Muscle of leg (tissue), 11 donors: ENCODE results near the gene RGL1. TPM values are rescaled to one million over a fixed set of nuclear protein-coding genes. Genes with fewer than 3 reads are reported as not detected.

Experiments
- DNase-seq: peaks from one replicate; pipeline ENCODE4 v3.0.0; 2013
- H3K27ac ChIP-seq: one replicate; pipeline ENCODE4 v1.5.1; 2013; ENCODE audit warnings: mild to moderate bottlenecking, low read length, control low read depth
- H3K27me3 ChIP-seq: one replicate; pipeline ENCODE4 v1.6.1; 2013; ENCODE audit warnings: low read length; ENCODE audit not compliant: control insufficient read depth, insufficient read depth
- H3K36me3 ChIP-seq: one replicate; pipeline ENCODE4 v1.6.1; 2013; ENCODE audit warnings: low read length; ENCODE audit not compliant: control insufficient read depth, insufficient read depth
- H3K4me1 ChIP-seq: one replicate; pipeline ENCODE4 v1.6.1; 2013; ENCODE audit warnings: low read length; ENCODE audit not compliant: control insufficient read depth, insufficient read depth
- H3K4me3 ChIP-seq: one replicate; pipeline ENCODE4 v1.5.1; 2013; ENCODE audit warnings: low read length, control low read depth
- H3K9me3 ChIP-seq: replicated peaks from 2 replicates; pipeline ENCODE4 v1.6.1; 2013; ENCODE audit warnings: low read depth, low read length; ENCODE audit not compliant: control insufficient read depth
- WGBS: methylation state at CpG from one replicate; pipeline ENCODE4 v1.1.5; 2013; ENCODE audit warnings: missing lambda C conversion rate; ENCODE audit not compliant: insufficient coverage; 5-methylcytosine and 5-hydroxymethylcytosine counted together
- polyA plus RNA-seq, 8 donors: library from polyadenylated mRNA; unstranded; fragments of 120-200 nt; gene quantifications; one replicate each; pipeline versions ENCODE4 v1.2.1 to v1.2.3, GENCODE V29; 2013; ENCODE audit warnings: inconsistent platforms in 1 of 8, low replicate concordance in 1 of 8; ENCODE audit not compliant: insufficient read length in 8 of 8, insufficient read depth in 1 of 8
- total RNA-seq: library from RNA; stranded (reverse); fragments of 120-200 nt; gene quantifications from one replicate; pipeline ENCODE4 v1.2.4, GENCODE V29; 2013

Gene RGL1
- total and polyA plus RNA-seq, 9 donors = 20.8 to 40.5 (median 28.3) TPM

- WGBS = 96% methylated on average over 3 of the region's 4 CpGs
- no peaks in the 10 kb centered on the region for H3K27me3 ChIP-seq
- no peak overlapping the region for H3K27ac ChIP-seq
- H3K36me3 ChIP-seq = peaks cover 59% of the 10 kb centered on the region
- H3K9me3 ChIP-seq = no peaks in the 10 kb centered on the region
- no peak for DNase-seq
- no peak overlapping the region for H3K4me3 ChIP-seq
- H3K4me1 ChIP-seq = peaks cover 3% of the 10 kb centered on the region
These were observed 103.2 kb downstream of the RGL1 start for GRCh38 chr1:183908079-183908478.

DNA sequence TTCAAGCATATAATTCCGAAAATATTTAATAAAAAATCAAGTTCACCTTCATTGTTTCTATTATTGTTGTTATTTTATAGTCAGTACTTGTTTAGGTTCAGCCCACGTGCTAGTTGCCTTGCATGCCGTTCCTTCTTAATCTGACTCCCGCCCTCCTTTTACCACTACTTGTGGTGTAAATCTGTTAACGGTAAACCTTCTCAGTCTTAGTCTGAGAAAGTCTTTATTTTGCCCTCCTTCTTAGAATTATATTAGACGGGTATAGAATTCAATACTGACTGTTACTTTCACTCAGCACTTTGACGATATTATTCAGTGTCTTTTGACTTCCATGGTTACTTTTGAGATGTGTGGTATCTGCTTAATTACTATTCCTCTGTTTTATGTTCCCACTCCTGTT lies 104.8 kb downstream of the RGL1 start:
- H3K36me3 ChIP-seq = peaks cover 71% of the 10 kb centered on the region
- H3K27me3 ChIP-seq = no peaks in the 10 kb centered on the region
- H3K9me3 ChIP-seq = no peaks in the 10 kb centered on the region
- no peak overlapping the region for H3K27ac ChIP-seq
- DNase-seq = no peak
- no CpG with 5 or more reads among the region's 7 CpGs for WGBS
- H3K4me1 ChIP-seq = peaks cover 3% of the 10 kb centered on the region
- no peak overlapping the region for H3K4me3 ChIP-seq

DNA sequence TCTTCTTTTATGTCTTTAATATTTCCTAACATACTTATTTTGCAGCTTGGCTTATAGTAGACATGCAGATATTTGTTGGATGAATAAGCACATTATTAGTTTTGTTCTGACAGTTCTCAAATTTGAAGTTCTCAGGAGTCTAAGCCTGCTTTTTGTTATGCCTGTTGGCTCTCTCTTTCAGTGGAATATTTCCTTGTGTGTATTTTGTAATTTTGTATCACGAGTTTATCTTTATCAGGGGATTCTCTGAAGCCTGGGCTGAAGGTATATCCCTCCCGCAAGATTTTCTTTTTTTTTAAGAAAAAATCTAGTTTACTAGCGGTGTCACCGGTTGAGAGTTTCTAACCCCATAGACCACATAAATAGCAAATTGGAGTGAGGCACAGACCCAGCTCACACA lies 105.9 kb downstream of the RGL1 start:
- Histone ChIP-seq H3K27ac (peak overlapping the region; percentile 63), H3K4me3 (no peak overlapping the region), H3K4me1 (peaks cover 6% of the 10 kb centered on the region), H3K36me3 (peaks cover 63% of the 10 kb centered on the region), H3K27me3 (no peaks in the 10 kb centered on the region), H3K9me3 (no peaks in the 10 kb centered on the region)
- no CpG with 5 or more reads among the region's 4 CpGs for WGBS
- DNase-seq = peak; percentile 76

DNA sequence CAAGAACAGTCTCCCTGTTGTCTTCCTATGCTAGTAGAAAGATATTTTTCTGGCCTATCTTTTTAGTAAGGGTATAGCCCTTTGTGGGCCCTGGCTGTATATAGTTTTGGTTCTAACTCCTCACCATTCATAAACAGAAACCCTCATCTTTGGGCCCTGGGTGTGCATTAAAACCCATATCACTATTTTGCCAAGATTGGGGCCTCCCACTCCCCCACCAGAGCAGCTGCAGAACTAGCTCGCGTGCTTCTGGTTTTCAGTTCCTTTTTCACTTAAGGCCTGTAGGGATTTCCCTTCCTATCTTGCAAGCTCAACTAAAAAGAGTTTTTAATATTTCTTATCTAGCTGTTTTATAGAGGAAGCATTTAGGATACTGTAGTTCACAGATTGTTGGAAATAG lies 106.4 kb downstream of the RGL1 start:
- Histone ChIP-seq H3K27ac (peak overlapping the region; percentile 63), H3K9me3 (no peaks in the 10 kb centered on the region), H3K4me3 (no peak overlapping the region), H3K36me3 (peaks cover 64% of the 10 kb centered on the region), H3K4me1 (peaks cover 6% of the 10 kb centered on the region), H3K27me3 (no peaks in the 10 kb centered on the region)
- no CpG with 5 or more reads among the region's 2 CpGs for WGBS
- peak; percentile 81 for DNase-seq

DNA sequence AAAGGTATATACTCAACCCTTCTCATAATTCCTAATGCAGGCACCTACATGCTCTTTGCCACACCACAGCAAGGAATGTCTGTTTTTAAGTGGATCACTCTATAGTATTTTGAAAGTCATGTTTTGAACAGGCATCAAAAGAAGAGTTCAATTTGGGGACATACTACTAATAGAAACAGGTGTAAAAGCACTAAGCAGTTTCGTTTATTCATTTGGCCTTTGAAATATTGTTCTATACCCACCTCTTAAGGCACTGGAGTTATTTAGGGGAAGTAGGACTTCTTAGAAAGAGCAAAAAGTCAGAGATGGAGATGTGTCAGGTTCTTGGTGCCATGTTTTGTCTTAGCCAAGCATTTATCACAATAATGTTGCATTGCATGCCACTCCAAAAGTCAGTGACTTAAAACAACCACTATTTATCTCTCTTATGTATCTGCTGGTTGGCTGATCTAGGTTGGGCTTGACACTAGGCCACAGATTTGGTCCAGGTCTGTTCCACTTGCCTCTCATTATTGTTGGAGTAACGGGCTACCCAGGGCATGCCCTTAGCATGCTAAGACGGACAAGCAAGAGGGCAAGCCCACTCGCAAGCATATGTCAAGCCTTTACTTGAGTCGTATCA lies 107.5 kb downstream of the RGL1 start:
- H3K9me3 ChIP-seq = no peaks in the 10 kb centered on the region
- peaks cover 6% of the 10 kb centered on the region for H3K4me1 ChIP-seq
- no peak overlapping the region for H3K4me3 ChIP-seq
- no peak for DNase-seq
- H3K36me3 ChIP-seq = peaks cover 63% of the 10 kb centered on the region
- H3K27me3 ChIP-seq = no peaks in the 10 kb centered on the region
- 100% methylated on average over 1 of the region's 5 CpGs for WGBS
- no peak overlapping the region for H3K27ac ChIP-seq

GRCh38 chr1:183913567-183913993 lies 108.7 kb downstream of the RGL1 start:
- DNase-seq = no peak
- Histone ChIP-seq H3K27ac (no peak overlapping the region), H3K4me3 (no peak overlapping the region), H3K4me1 (peaks cover 6% of the 10 kb centered on the region), H3K9me3 (no peaks in the 10 kb centered on the region), H3K36me3 (peaks cover 61% of the 10 kb centered on the region), H3K27me3 (no peaks in the 10 kb centered on the region)
- 88% methylated on average over 3 of the region's 3 CpGs for WGBS

- peaks cover 55% of the 10 kb centered on the region for H3K36me3 ChIP-seq
- H3K4me3 ChIP-seq = no peak overlapping the region
- no peaks in the 10 kb centered on the region for H3K27me3 ChIP-seq
- H3K27ac ChIP-seq = no peak overlapping the region
- H3K4me1 ChIP-seq = peaks cover 6% of the 10 kb centered on the region
- no peaks in the 10 kb centered on the region for H3K9me3 ChIP-seq
- DNase-seq = no peak
- no CpG with 5 or more reads among the region's 3 CpGs for WGBS
These were observed 109.4 kb downstream of the RGL1 start for GRCh38 chr1:183914276-183914675.

DNA sequence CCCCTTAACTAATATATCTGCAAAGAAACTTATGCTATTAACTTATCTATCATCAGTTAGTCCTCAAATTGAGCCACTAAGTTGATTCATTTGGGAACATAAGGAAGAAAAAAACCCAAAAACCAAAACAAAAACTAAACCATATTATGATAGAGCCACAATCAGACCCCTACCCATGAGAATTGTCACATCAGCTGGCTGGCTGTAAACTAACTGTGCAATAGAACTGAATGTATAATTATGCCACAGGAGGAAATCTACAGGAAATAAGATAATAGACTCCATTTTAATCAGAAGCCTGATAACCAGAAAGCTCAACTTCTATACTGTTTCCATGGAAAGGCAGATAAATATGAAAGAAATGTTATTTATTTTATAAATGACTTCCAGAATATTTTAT lies 110.0 kb downstream of the RGL1 start:
- no peaks in the 10 kb centered on the region for H3K27me3 ChIP-seq
- H3K4me3 ChIP-seq = no peak overlapping the region
- H3K27ac ChIP-seq = no peak overlapping the region
- DNase-seq = no peak
- H3K4me1 ChIP-seq = peaks cover 6% of the 10 kb centered on the region
- H3K9me3 ChIP-seq = no peaks in the 10 kb centered on the region
- H3K36me3 ChIP-seq = peaks cover 50% of the 10 kb centered on the region

- Histone ChIP-seq H3K4me3 (no peak overlapping the region), H3K4me1 (peaks cover 6% of the 10 kb centered on the region)
- whole genome bisulfite sequencing = 3% methylated on average over 5 of the region's 10 CpGs
These were observed 110.9 kb downstream of the RGL1 start for GRCh38 chr1:183915625-183916510.

GRCh38 chr1:183916574-183916973 lies 111.7 kb downstream of the RGL1 start:
- Histone ChIP-seq H3K27me3 (no peaks in the 10 kb centered on the region), H3K4me3 (no peak overlapping the region), H3K4me1 (peaks cover 8% of the 10 kb centered on the region), H3K27ac (no peak overlapping the region), H3K36me3 (peaks cover 45% of the 10 kb centered on the region), H3K9me3 (no peaks in the 10 kb centered on the region)
- no peak for DNase-seq
- 81% methylated on average over 3 of the region's 8 CpGs for WGBS

More at GRCh38 chr1:183915625-183916510, 110.9 kb downstream of the RGL1 start:
- peak; percentile 95 for DNase-seq
- Histone ChIP-seq H3K27me3 (no peaks in the 10 kb centered on the region), H3K36me3 (peaks cover 48% of the 10 kb centered on the region), H3K9me3 (no peaks in the 10 kb centered on the region), H3K27ac (peak overlapping the region; percentile 48)
